G401.6 (cell line): ENCODE measurements around the gene VPS8.

Source experiments
- FAIRE-seq: peaks from 2 replicates; lab custom pipeline; 2012; peaks lifted over from hg19 to GRCh38; lab: Jason Lieb, UNC

VPS8 gene

GRCh38 chr3:184781801-184782200, 30.2 kb upstream of the VPS8 start:
- FAIRE-seq, result no peak

DNA sequence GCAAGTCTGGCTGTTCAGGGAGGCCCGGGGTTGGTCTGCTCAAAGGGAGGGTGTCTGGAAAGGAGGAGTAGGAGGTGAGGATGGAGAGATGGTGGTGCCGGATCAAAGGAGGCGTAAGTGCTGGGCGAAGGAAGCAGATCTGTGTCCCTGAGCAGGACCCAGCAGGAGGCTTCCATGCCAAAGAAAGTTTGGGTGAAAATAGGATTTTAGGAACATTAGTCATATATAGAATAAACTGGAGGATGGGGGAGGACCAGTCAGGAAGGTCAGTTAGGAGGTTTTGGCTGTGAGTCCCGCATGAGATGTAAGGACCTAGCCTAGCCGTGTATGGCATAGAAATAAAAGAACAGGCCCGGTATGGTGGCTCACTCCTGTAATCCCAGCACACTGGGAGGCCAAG, 28.6 kb upstream of the VPS8 start:
- FAIRE-seq, result no peak

DNA sequence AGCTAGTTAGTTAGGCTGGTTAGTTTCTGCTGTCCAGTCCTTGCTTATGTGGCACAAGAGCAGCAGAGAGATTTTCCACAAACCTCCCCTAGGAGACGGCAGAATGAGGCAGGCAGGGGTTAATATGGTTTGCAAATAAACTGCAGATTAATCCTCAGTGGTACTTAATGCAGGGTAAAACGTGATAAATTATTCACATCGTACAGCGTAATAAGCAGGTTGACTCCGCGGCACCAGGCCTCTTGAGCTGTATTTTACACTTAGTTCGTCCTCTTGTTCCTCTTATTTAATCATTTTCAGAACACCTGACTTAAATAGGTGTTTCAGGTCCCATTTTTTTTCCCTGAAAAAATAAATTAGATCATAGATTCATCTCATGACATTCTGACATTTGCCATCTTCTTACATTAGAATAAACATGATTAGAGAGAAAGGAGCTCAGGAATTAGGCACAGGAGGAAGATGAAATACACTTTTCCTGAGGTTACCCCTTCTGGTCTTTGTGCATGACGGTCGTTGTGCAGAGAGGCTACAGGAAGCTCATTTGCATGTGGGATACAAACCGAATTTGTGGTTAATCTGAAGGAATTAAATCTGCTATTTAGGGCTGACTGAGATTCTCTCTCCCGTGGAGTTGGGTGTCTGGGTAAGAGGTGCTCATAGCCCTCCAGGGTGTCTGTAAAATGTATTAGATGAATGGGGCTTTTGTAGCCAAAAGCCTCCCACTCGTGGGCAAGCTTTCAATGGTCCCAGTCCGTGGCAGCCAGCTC, 27.1 kb upstream of the VPS8 start:
- FAIRE-seq, result no peak

DNA sequence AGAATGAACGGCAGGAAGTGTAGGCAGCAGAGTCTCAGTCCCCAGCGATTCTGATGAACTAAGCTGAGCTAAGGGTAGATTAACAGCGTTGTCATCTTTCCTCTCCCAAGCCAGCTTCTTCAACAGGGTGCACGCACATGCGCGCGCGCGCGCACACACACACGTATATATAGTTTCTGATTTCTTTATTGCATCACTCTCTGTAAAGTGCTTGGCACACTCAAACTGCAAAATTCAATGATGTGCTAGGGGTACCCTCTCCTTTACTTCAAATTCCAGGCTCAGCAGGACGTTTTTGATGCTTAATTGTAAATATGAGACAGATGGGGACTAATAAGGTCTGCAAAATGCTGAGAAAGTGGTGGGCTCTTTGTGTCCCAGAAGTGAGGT, 26.1 kb upstream of the VPS8 start:
- FAIRE-seq, result no peak

GRCh38 chr3:184786280-184786941, 25.6 kb upstream of the VPS8 start:
- FAIRE-seq, result no peak

GRCh38 chr3:184788751-184789150, 23.2 kb upstream of the VPS8 start:
- FAIRE-seq, result no peak

GRCh38 chr3:184789314-184789998, 22.5 kb upstream of the VPS8 start:
- no peak for FAIRE-seq

GRCh38 chr3:184791171-184791570, 20.8 kb upstream of the VPS8 start:
- FAIRE-seq, result no peak

GRCh38 chr3:184795522-184796190, 16.3 kb upstream of the VPS8 start:
- no peak for FAIRE-seq

DNA sequence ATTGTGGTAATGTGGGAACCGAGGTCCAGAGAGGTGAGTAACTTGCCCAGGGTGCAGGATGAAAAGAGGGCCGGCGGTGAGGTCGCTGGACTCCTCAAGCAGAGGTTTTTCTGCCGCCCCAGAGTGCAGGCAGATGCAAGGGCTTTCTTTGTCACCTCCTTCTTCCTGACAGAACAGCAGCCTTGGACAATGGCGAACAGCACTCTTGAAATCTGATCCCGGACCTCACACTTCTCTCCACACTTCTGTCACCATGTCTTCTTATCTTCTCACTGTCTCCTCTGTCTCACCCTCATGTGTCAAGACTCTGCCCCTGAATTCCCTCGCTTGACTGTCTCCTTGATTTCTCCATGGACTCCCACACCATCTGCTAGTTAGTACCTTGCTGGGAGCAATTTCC, 15.4 kb upstream of the VPS8 start:
- no peak for FAIRE-seq

DNA sequence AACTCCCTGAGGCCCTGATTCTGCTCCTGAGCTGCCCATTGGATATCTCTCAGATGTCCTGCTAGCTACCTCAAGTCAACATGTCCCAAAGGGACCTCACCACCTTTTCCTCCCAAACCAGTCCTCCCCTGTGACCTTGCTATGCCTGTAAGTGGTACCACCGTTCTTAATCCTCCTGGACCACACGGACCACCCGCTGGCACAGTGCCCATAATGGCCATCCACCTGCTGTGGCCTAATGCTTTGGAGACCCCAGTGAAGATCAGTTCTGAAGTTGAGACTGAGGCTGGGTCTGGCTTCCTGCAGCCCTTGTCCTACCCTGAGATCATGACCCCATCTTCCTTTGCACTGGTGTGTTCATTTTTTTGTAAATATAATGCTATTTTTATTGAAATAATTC, 15.0 kb upstream of the VPS8 start:
- FAIRE-seq, result no peak

GRCh38 chr3:184798120-184798519, 13.8 kb upstream of the VPS8 start:
- no peak for FAIRE-seq

DNA sequence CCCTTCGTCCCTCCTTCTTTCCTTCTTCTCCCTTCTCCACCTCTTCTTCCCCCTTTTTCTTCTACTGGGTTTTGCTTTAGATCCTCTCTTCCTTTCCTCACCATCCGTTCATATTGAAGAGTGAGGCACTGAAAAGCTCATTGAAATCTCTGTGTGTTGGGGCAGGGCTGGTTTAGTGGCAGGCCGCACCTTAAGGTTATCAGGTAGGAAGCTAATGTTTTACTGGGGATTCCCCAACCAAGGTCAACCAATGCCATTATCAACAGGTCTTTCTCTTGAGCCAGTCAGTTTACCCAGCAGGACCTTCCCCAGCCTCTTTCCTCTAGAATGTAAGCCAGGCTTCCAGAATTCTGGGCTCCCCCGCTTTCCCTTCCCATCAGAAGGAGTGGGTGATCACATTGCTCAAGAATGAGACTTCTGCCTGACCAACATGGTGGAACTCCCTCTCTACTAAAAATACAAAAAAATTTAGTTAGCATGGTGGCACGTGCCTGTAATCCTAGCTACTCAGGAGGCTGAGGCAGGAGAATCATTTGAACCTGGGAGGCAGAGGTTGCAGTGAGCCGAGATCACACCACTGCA, 11.5 kb upstream of the VPS8 start:
- no peak for FAIRE-seq

GRCh38 chr3:184801241-184801785, 10.7 kb upstream of the VPS8 start:
- FAIRE-seq, result no peak

- FAIRE-seq, result no peak
Measured at GRCh38 chr3:184802150-184802549, 9.8 kb upstream of the VPS8 start.

GRCh38 chr3:184804801-184805200, 7.2 kb upstream of the VPS8 start:
- FAIRE-seq, result no peak

DNA sequence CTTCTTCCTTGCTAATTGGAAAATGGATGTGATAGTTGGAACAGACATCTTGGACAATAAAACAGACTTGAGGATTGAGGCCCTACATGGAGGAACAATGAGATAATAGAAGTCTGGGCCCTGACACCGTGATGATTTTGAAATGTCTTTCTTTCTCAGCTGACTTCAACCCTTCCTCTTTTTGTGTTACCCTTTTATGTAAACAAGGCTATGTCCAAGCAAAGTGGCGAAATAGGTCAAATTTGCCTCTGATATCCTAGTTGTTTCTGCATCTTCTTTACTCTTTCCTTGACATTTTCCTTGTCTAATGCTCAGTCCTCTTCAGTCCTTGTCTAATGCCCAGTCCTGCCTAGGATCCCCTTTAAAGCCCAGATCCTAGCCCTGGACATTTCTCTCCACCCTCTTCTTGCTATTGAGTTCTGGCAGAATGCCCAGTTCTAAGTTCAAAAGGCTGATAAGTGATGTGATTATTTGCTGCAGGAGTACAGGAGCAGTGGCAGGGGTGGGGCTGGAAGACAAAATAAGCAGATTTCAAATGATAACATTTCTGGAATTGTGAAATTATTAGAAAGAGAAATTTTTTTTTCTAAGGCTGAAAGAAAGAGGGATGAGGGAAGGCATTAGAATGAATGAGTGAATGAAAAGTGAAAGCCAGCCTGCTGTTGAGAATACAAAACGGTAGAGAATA, 6.5 kb upstream of the VPS8 start:
- no peak for FAIRE-seq

DNA sequence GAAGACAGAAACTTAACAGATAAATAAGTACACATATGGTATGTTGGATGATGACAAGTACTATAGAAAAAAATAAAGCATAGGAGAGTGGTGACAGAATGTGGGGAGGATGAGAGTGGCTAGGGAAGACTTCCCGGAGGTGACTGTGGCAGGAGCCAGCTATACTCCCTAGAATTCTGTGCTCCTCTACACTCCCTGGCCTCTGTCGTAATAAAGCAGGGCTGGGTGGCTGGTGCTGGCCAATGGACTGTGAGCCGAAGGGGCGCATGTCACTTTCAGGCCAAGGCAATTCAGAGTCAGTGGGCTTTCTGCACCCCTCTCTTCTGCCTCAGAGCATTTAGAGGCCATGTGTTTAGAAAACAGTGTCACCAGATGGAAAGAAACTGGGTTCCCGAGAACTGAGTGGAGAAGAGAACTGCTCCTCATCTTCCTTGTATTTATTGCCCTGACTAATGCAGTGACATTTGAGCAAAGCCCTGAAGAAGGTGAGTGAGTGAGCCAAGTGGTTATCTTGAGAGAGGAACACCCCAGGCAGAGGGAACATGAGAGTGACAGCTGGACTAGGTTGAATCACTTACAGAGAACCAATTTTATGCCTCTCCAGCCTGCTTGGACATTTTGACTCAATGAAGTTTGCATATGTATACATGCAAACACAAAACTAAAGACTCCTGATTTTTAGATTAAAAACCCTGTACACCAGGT, 5.2 kb upstream of the VPS8 start:
- FAIRE-seq, result no peak

- no peak for FAIRE-seq
Measured at GRCh38 chr3:184807549-184807948, 4.4 kb upstream of the VPS8 start.

- no peak for FAIRE-seq
Measured at GRCh38 chr3:184808021-184808420, 3.9 kb upstream of the VPS8 start.

- FAIRE-seq, result no peak
Measured at GRCh38 chr3:184810146-184810545, 1.8 kb upstream of the VPS8 start.
